GM12892 (cell line): ENCODE data around the gene MACROD1.

Source experiments
- POLR2A ChIP-seq: IDR thresholded peaks from 2 replicates; pipeline ENCODE4 v1.6.1; 2011; ENCODE audit warnings: low read depth, low read length, control low read depth
- POLR2AphosphoS5 ChIP-seq: IDR thresholded peaks from 2 replicates; pipeline ENCODE4 v1.6.1; 2011; ENCODE audit warnings: low read depth, low read length, control low read depth

DNA sequence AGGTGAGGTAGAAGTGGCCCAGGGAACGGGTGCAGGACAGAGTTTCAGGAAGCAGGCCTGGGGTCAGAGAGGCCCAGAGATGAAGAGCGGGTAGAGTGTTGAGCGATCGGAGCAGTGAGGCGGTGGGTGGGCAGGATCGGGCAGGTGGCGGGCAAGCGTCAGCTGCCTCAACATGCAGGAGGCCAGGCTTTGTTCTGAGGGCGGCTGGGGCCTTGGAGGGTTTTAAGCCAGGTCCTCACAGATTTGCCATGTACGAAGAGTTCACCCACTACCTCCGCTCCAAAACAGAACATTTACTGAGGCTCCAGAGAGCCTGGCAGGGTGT lies 100.8 kb downstream of the MACROD1 start:
- TF ChIP-seq POLR2AphosphoS5 (no peak), POLR2A (no peak)
